UCSD-AML1 (cell line): ENCODE data around the gene ARHGEF18.
A peak's percentile ranks its signal among the peaks of the same experiment; 100 is the strongest.
"Not testable (repeated sequence)": the region's sequence is repeated elsewhere in the genome, so short reads cannot be mapped to it uniquely, and the experiment has no call there.

Source experiments
- DNase-seq: peaks from one replicate; lab custom pipeline; 2025; ENCODE audit not compliant: unreplicated experiment; lab: John Stamatoyannopoulos, UW

Gene ARHGEF18

DNA sequence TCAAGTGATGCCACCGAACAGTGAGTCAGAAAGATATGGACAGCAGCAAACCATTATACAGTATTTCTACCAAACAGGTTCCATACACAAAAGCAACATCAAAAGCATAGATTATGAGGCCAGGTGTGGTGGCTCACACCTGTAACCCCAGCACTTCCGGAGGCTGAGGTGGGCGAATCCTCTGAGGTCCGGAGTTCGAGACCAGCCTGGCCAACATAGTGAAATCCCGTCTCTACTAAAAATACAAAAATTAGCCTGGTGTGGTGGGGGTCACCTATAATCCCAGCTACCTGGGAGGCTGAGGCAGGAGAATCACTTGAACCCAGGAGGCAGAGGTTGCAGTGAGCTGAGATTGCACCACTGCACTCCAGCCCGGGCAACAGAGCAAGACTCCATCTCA, 1.7 kb upstream of the ARHGEF18 start:
- DNase-seq, result not testable (repeated sequence)

DNA sequence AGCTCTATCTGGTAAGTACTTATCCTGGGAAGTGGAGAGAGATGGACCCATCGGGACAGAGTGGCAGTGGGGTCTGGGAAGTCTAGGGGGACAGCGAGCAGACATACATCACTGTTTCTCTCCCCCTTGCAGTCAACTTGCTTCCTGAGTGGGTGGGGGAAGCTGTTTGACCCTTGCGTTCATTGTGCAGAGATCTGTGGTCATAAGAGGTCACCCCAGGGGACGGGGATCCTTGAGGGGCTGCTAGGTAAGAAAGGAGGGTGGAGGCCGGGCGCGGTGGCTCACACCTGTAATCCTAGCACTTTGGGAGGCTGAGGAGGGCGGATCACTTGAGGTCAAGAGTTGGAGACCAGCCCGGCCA, 474 bp downstream of the ARHGEF18 start:
- DNase-seq, result no peak

DNA sequence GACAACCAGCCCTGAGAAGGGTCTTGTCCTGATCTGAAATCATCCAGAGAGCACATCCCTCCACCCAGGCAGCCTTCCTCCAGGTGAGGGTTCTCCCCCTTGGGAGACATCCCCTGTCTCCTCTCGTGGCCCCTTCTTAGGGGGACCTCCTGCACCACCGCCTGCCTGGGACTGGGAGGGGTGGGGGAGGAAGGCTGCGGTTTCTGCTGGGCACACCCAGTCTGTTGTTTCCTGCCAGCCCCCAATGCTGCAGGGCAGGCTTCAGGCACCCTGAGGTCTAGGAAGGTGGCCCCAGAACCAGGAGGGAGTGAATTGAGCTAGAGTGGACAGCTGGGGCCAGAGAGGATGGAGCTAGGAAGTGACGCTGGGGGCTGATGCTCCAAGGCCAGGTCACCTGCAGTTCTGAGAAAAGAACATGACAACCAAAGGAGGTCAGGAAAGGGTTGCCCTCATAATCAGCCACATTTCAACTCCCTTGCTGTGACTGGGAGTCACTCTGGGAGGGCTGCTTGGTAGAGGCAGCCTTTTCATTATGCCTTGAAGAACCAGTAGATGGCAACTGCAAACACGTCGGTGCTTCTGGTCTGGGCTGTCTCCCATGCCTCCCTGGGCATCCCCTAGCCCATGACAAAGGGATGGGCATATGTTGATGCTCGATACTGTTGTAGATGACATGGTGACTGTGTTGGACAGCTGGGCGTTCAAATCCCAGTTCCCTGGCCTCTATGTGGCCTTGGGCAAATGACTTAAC, 1.4 kb downstream of the ARHGEF18 start:
- DNase-seq, result peak; percentile 44

DNA sequence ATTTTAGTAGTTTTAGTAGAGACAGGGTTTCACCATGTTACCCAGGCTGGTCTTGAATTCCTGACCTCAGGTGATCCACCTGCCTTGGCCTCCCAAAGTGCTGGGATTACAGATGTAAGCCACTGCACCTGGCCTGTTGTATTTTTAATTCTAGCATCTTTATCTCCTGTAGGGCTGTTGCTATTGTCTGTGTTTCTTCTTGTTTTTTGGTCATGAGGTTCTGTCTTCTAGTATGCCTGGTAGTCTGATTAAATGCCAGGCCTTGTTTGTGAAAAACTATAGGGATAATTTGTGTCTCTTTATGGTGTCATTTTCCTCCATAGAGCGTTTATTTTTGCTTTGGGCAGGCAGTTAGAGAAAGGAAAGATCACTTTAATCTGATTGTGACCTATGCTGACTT, 3.1 kb downstream of the ARHGEF18 start:
- DNase-seq, result no peak

DNA sequence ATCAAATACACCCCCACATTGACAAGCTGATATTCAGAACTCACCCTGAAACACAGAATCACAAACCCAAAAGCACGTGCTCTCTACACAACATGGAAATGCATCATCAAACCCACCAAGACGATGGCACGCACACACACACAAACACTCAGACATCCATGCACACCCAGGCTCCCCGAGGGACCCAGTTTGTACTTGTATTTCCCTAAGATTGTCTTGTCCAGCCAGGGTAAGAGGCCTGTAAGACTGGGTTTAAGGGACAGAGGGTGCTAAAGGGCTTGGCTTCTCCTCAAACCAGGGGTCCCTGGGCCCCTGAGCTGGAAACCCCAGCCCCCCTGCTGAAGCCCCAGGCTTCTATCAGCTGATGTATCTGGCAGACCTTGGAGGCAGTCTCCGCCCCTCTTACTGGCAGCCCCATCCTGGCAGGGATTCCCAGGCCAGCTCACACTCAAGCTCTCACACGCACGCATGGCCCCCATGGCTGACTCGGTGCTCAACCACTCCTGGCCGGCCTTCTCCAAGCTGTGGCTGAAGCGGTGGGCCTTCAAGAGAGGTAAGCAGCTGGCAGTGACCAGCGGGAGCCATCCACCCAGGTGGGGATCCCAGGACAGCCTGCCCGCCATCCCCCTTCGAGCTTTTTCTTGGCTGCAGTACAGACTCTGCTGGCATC, 6.5 kb downstream of the ARHGEF18 start:
- DNase-seq, result no peak

DNA sequence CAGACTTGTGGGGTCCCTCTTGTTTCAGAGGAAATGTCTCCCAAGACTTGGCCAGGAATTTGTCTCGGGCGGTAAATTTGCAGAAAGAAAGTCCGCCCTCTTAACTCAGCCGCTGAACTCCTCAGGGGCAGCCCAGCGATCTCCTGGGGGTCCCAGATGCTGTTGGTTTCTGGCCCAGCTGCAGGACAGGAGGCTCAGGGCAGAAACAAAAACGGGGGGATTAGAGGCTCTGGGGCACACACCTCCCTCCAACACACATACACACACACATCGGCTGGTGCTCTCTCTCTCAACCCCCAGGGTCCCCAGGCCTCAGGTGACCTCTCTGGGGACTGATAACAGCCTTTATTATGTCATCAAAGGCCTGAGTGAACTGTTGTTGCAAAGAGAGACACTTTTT, 7.1 kb downstream of the ARHGEF18 start:
- DNase-seq, result no peak

DNA sequence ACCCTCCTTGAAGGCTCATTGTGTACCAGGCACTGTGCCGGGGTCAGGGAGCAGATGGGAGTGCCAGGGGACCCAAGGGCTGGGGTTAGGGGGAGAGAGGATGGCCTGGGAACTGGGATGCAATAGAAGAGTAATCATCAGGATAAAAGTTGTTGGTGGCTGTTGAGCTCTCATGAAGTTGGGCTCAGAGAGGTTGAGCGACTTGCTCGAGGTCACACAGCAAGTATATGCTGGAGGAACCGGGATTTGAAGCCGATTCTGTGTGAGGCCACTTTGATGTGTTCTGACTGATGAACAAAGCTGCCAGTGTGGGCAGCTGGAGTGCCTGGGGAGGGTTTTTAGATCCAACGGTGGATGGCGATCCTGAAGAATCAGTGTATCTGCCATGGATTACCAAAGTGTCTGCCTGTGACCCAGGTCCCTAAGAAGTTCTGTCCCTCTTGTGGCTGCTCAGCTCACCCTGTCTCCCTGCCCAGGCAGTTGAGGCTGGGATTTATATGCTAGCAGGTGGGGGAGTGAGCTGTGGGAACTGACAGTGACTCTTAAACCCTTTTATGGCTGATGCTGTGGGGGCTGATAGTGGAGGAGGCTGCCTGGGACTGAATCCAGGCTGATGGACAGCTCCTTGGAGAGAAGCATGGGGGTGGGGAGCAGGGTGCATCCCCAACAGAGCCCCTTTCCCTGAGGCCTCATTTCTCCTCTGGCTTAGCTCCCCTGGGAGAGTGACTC, 8.3 kb downstream of the ARHGEF18 start:
- DNase-seq, result no peak

DNA sequence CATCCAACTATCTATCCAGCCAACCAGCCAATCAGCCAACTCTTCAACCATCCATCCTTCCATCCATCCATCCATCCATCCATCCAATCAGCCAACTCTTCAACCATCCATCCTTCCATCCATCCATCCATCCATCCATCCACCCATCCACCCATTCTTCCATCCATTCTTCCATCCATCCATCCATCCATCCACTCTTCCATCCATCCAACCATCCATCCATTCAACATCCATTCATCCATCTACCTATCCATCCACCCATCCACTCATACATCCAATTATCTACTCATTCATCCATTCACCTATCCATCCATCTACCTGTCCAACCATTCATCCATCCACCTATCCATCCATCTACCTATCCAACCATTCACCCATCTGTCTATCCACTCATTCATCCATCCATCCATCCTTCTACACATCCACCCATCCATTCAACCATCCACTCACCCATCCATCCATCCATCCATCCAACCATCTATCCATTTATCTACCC, 9.4 kb downstream of the ARHGEF18 start:
- DNase-seq, result no peak

DNA sequence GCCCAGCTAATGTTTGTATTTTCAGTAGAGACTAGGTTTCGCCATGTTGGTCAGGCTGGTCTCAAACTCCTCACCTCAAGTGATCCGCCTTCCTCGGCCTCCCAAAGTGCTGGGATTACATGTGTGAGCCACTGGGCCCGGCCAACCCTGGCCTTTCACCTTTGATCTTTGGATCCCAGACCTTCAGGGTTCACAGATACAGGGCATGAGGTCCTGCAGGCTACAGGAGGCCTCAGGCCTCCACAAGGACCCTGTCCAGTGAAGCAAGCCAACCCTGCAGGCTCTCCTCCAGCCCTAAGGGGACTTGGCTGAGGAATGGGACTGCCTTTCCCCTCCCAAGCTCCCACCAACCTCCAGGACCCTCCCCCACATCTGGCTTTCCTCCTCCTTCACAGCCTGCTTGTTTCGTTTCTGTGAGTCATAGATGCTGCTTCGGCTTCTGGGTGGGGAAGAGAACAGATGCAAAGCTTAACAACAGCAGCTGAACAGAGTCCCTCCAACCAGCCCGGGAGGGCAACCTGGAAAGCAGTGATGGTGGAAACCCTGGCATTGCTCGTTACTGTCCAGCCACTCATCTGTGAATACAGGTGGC, 11.8 kb downstream of the ARHGEF18 start:
- DNase-seq, result no peak

DNA sequence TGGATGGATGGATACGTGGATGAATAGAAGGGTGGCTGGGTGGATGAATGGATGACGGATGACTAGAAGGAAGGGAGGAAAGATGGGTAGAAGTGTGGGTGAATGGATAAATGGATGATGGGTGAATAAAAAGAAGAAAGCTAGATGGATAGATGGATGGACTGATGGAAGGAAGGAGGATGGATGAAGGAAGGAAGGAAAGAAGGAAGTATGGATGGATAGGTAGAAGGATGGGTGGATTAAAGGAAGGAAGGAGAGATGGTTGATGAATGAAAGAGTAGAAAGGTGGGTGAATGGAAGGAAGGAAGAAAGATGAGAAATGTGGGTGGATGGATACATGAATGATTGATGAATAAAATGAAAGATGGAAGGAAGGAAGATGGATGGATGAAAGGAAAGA, 14.5 kb downstream of the ARHGEF18 start:
- DNase-seq, result no peak

DNA sequence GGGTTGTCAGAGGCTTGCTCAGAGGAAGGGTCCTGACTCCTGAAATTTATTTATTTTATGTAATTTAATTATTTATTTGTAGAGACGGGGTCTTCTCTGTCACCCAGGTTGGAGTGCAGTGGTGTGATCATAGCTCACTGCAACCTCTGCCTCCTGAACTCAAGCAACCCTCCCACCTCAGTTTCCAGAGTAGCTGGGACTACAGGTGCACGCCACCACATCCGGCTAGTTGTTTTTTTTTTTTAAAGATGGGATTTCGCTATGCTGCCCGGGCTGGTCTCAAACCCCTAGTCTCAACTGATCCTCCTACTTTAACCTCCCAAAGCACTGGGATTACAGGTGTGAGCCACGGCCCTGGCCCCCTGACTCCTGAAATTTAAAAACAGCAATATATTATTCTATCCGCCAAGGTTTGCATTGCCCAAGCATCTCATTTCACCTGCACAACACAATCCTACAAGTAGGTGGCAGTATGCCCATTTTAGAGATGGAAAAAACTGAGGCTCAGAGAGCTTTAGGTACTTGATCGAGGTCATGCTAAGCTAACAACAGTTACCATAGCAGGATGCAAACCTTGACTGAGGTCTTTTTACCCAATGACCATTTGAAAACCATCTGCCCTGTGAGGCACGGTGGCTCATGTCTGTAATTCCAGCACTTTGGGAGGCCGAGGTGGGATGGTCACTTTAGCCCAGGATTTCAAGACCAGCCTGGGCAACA, 18.1 kb downstream of the ARHGEF18 start:
- DNase-seq, result no peak

DNA sequence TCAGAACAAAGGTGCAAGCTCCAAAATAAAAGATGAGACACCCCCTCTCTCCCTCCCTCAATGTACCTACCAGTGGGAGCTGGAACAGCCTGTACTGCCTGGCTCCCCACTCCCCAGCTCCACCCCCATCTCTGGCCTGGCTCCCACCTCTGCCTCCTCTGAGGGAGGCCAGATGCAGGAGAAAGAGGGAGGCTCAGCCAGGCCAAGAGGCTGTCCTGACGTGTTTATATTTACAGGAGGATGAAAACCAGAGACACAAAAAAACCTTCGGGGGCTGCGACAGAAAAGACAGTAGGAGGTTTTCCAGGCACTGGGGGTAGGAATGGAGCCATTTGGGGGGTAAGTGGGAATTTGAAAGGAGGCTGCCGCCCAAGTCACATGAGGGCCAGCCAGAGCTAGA, 19.7 kb downstream of the ARHGEF18 start:
- no peak for DNase-seq

DNA sequence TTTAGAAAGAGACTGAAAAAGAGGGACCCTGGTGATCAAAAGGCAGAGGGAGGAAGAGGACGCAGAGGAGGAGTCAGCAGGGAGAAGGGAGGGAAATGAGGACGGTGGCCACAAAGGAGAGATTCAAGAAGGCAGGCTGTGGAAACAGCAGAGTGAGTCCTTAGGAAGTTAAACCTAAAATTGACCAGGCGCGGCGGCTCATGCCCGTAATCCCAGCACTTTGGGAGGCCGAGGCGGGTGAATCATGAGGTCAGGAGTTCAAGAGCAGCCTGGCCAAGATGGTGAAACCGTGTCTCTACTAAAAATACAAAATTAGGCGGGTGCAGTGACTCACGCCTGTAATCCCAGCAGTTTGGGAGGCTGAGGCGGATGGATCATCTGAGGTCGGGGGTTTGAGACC, 20.1 kb downstream of the ARHGEF18 start:
- DNase-seq, result not testable (repeated sequence)

DNA sequence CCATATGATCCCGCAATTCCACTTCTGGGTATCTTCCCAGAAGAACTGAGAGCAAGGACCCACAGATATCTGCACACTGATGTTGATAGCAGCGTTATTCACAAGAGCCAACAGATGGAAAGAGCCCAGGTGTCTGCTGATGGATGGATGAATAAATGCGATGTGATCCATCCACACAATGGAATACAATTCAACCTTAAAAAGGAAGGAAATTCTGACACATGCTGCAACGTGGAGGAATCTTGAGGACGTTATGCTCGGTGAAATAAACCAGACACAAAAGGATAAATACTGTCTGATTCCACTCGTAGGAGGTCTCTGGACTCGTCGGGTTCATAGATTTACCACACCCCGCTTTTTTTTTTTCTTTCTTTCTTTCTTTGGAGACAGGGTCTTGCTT, 21.8 kb downstream of the ARHGEF18 start:
- DNase-seq, result no peak

DNA sequence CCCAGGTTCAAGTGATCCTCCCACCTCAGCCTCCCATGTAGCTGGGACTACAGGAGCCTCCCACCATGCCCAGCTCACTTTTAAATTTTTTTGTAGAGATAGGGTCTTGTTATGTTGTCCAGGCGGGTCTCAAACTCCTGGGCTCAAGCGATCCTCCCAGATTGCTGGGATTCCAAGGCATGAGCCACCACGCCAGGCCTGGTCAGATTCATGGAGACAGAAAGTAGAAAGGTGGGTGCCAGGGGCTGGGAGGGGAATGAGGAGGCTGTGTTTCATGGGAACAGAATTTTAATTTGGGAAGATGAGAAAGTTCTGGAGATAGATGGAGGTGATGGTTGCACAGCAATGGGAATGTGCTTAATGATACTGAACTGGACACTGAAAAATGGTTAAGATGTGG, 22.3 kb downstream of the ARHGEF18 start:
- DNase-seq, result no peak

DNA sequence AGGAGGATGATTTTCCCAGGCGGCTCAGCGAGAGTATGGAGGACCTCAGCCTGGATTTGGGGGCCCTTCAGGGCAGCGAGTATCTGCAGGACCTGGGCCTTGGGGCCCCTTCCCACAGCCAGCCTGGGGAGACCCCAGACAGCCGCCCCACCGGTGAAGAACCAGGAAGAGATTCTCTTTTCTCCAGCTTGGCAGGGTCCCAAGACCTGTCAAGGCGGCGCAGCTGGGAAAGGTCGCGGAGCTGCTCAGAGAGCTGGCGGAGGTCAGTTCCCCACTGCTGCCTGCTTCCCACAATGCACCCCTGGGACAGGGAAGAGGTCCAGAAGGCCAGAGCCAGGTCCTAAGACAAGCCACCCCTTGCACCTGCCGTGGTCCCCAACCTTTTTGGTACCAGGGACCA, 24.1 kb downstream of the ARHGEF18 start:
- no peak for DNase-seq

DNA sequence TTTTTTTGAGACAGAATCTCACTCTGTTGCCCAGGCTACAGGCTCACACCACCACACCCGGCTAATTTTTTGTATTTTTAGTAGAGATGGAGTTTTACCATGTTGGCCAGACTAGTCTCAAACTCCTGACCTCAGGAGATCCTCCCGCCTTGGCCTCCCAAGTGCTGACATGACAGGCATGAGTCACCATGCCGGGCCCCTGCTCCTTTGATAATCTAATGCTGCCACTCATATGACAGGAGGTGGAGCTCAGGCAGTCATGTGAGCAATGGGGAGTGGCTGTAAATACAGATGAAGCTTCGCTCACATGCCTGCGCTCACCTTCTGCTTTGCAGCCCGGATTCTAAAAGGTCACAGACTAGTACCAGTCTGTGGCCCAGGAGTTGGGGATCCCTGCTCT, 25.1 kb downstream of the ARHGEF18 start:
- DNase-seq, result no peak

DNA sequence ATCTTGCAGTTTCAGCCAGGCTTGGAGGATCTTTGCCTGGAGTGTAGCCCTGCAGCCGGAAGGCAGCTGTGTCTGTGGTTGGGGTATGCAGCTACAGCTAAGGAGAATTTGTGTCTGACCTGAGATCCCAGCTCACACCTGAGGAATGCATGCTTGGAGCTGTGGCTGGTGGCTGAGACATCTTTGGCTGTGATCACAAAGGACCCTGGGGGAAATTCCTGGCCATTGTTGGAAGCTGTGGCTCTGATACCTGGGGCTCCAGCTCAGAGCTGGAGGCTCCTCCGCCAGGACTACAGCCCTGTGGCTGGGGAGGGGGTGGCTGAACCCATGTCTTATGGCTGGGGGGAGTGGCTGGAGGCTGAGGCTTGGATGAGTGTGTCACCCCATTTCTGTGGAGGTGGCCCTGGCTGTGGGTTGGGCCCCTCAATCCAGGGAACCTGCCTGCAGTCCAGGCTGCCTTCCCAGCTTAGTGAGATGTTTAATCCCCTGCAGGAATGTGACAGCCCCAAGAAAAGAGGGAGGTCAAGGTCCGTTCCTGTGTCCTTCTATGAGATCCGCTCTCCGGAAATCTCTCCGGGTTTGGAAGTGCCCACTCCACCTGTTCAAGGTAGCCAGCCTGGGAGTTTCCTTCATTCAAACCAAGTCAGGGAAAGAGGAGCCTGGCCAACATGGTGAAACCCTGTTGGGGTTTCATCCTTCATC, 27.6 kb downstream of the ARHGEF18 start:
- DNase-seq, result no peak

DNA sequence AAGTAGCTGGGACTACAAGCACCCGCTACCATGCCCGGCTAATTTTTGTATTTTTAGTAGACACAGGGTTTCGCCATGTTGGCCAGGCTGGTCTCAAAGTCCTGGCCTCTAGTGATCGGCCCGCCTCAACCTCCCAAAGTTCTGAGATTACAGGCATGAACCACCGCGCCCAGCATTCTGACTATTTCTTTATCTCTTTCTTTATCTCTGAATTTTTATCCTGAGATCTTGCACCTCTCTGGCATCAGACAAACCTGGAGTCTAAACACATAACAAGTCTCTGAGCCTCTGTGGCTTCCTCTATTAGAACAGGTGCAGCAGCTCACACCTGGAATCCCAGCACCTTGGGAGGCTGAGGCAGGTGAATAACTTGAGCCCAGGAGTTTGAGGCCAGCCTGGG, 28.5 kb downstream of the ARHGEF18 start:
- DNase-seq, result no peak

DNA sequence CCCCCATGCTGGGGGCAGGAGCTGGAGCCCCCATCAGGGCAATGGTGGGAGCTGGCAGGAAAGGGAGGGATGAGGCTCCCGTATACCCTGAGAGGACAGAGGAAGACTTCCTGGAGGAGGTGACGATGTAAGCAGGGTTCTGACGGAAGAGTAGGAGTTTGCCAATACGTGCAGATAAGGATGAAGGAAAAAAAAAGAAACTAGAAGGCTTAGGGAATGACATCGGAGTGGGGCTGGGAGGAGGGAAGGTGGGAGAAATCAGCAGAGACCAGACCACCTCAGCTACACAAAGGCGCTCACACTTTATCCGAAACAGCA, 32.3 kb downstream of the ARHGEF18 start:
- DNase-seq, result no peak

DNA sequence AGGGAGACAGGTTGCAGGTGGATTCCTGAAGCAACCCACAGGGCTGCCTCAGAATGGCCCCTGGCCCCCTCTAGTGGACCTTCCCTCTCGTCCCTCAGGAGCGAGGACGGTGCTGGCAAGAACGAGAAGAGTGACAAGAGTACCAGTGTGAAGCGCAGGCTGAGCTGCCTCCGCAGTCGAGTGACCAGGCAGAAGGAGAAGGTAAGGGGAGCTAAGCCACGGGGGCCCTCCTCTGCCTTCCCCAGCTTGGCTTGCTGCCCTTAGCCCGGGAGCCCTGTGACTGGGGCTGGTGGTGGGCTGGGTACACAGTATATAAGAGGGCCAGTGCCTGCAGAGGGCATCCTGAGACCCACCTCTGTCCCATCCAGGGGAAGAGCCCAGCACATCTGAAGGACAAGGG, 34.0 kb downstream of the ARHGEF18 start:
- no peak for DNase-seq
